ENCODE results near the gene MCCC2.

DNA sequence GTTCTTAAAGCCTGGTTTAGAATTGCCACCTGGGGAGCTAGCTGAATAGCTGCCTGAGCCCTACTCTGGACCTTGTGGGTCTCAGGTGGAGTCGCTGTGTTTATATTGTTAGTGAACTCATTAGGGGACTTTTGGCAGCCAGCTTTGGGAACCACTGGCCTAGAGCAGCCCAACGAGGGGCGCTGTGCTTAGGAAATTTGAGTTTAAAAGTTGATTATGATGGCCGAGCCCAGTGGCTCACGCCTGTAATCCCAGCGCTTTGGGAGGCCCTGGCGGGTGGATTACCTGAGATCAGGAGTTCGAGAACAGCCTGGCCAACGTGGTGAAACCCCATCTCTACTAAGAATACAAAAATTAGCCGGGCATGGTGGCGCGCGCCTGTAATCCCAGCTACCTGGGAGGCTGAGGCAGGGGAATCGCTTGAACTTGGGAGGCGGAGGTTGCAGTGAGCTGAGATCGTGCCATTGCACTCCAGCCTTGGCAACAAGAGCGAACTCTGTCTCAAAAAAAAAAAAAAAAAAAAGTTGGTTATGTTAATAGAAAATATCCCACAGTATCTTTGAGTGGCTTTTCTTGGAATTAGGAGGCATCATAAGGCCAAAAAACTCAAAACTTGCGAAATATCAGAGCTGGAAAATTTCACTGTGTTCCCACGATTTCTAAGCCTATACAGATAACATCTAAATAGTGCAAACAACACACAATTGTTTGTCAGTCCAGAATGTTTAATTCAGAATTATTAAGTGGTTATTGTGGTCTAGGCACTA lies 809 bp downstream of the MCCC2 start:
- TF ChIP-seq, protein P1, sequence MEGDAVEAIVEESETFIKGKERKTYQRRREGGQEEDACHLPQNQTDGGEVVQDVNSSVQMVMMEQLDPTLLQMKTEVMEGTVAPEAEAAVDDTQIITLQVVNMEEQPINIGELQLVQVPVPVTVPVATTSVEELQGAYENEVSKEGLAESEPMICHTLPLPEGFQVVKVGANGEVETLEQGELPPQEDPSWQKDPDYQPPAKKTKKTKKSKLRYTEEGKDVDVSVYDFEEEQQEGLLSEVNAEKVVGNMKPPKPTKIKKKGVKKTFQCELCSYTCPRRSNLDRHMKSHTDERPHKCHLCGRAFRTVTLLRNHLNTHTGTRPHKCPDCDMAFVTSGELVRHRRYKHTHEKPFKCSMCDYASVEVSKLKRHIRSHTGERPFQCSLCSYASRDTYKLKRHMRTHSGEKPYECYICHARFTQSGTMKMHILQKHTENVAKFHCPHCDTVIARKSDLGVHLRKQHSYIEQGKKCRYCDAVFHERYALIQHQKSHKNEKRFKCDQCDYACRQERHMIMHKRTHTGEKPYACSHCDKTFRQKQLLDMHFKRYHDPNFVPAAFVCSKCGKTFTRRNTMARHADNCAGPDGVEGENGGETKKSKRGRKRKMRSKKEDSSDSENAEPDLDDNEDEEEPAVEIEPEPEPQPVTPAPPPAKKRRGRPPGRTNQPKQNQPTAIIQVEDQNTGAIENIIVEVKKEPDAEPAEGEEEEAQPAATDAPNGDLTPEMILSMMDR (IDR thresholded peaks at IDR 0.05) = no peak
- TF ChIP-seq ZFX (IDR thresholded peaks at IDR 0.05; ENCODE audit: borderline replicate concordance) = no peak

Data from 22Rv1 (cell line).